Breast epithelium (tissue), 3 donors: ENCODE results near the gene PPARD.

Experiments
- POLR2A ChIP-seq: fragments of 450-650 bp; IDR thresholded peaks from one replicate; pipeline ENCODE4 v1.6.1; 2016; ENCODE audit warnings: antibody characterized with exemption, mild to moderate bottlenecking, moderate library complexity
- POLR2AphosphoS5 ChIP-seq, 3 donors: sonication (generic); formaldehyde crosslinking; IDR thresholded peaks; one replicate each; pipeline ENCODE4 v1.6.1; 2017; ENCODE audit warnings: antibody characterized with exemption in 3 of 3
- TF ChIP-seq, protein P1 (sequence below), 3 donors: fragments of 450-650 bp; IDR thresholded peaks; one replicate each; pipeline ENCODE4 v1.5.1; 2016 to 2017; ENCODE audit warnings: antibody characterized with exemption in 3 of 3, mild to moderate bottlenecking in 3 of 3, moderate library complexity in 3 of 3

DNA sequence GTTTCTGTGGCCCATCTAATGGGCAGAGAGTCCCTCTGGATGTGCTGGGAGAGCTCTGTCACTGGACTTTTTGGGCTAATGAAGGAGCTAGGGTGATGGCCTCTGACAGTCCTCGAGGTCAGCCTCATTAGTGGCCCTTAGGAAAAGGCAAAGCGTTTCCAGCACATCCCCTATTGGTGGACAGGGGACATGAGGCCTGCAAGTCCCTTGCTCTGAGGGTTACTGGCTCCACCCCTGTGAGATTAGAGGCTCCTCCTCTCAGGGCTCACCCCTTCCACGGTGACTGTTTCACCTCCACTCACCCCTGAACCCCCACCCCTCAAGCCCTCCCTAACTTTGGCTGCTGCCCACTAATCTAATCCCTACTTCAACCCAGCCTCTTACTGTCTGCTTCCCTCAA is 97.0 kb downstream of the PPARD start:
- TF ChIP-seq POLR2AphosphoS5 (IDR thresholded peaks at IDR 0.05), result no peak
- TF ChIP-seq, protein P1, sequence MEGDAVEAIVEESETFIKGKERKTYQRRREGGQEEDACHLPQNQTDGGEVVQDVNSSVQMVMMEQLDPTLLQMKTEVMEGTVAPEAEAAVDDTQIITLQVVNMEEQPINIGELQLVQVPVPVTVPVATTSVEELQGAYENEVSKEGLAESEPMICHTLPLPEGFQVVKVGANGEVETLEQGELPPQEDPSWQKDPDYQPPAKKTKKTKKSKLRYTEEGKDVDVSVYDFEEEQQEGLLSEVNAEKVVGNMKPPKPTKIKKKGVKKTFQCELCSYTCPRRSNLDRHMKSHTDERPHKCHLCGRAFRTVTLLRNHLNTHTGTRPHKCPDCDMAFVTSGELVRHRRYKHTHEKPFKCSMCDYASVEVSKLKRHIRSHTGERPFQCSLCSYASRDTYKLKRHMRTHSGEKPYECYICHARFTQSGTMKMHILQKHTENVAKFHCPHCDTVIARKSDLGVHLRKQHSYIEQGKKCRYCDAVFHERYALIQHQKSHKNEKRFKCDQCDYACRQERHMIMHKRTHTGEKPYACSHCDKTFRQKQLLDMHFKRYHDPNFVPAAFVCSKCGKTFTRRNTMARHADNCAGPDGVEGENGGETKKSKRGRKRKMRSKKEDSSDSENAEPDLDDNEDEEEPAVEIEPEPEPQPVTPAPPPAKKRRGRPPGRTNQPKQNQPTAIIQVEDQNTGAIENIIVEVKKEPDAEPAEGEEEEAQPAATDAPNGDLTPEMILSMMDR (IDR thresholded peaks at IDR 0.05), result no peak
- TF ChIP-seq POLR2A, result no peak
